ENCODE results near the gene DEAF1. TPM values are rescaled to one million over a fixed set of nuclear protein-coding genes. Genes with fewer than 3 reads are reported as not detected.

The DEAF1 gene
- total and polyA plus RNA-seq, 10 of the 15 experiments (the other 5 are each of a cell fraction or from before 2014, with no cell fraction given): 0.68 to 51.3 (median 25.9) TPM

GRCh38 chr11:714436-714835 is 19.4 kb upstream of the DEAF1 start:
- no peaks in the 10 kb centered on the region for H3K79me2 ChIP-seq (ENCODE audit: control insufficient read depth, insufficient read depth, low read length)
- DNase-seq (ENCODE audit: low read depth, low spot score): no peak
- H3K36me3 ChIP-seq (ENCODE audit: control insufficient read depth in 2 of 2, insufficient read depth in 2 of 2, low read length in 1 of 2): no peaks in the 10 kb centered on the region
- 80% methylated on average over 6 of the region's 6 CpGs for WGBS (ENCODE audit: insufficient coverage, insufficient replicate concordance, low lambda C conversion rate, missing lambda C conversion rate)
- H3K9me3 ChIP-seq (replicated peaks; ENCODE audit: control insufficient read depth, insufficient read depth, low read length): no peaks in the 10 kb centered on the region; the same call in 2 of the 3 replicates
- no peak for ATAC-seq
- H3K4me2 ChIP-seq (ENCODE audit: control insufficient read depth, insufficient read depth): no peak overlapping the region
- H2AFZ ChIP-seq (ENCODE audit: control insufficient read depth, low read depth, low read length): no peak overlapping the region
- in situ Hi-C loops (cut with MboI) (loop anchor here (5.0 kb wide), 1 partner anchor 157 kb away; no protein-coding TSS in a partner anchor), intact Hi-C loops (cut with micrococcal nuclease; ENCODE audit: unreplicated experiment) (no loop called here)
- no peak overlapping the region for H3K4me3 ChIP-seq
- H3K4me1 ChIP-seq (ENCODE audit: control insufficient read depth, insufficient read depth, low read length): no peaks in the 10 kb centered on the region
- H3K9ac ChIP-seq (ENCODE audit: control insufficient read depth, insufficient read depth, low read length): no peak overlapping the region
- H3K27me3 ChIP-seq (replicated peaks in 1 of 2; ENCODE audit: control insufficient read depth in 2 of 2, insufficient read depth in 2 of 2, low read length in 1 of 2): no peaks in the 10 kb centered on the region
- SMC1A ChIA-PET (ENCODE audit: uncharacterized antibody, unreplicated experiment): no interaction called here
- CTCF ChIA-PET: no interaction called here
- no peak overlapping the region for H3K27ac ChIP-seq (ENCODE audit: control insufficient read depth, insufficient read depth)
- FAIRE-seq: no peak
- no peaks in the 10 kb centered on the region for H4K20me1 ChIP-seq (ENCODE audit: control insufficient read depth, insufficient read depth)
- no TSS peak for BruUV-seq (replicated peaks)
- TF ChIP-seq REST (IDR thresholded peaks at IDR 0.05; ENCODE audit: low read depth, low read length): no peak
- POLR2A ChIA-PET: no interaction called here
- RAD21 ChIA-PET (ENCODE audit: unreplicated experiment): no interaction called here

DNA sequence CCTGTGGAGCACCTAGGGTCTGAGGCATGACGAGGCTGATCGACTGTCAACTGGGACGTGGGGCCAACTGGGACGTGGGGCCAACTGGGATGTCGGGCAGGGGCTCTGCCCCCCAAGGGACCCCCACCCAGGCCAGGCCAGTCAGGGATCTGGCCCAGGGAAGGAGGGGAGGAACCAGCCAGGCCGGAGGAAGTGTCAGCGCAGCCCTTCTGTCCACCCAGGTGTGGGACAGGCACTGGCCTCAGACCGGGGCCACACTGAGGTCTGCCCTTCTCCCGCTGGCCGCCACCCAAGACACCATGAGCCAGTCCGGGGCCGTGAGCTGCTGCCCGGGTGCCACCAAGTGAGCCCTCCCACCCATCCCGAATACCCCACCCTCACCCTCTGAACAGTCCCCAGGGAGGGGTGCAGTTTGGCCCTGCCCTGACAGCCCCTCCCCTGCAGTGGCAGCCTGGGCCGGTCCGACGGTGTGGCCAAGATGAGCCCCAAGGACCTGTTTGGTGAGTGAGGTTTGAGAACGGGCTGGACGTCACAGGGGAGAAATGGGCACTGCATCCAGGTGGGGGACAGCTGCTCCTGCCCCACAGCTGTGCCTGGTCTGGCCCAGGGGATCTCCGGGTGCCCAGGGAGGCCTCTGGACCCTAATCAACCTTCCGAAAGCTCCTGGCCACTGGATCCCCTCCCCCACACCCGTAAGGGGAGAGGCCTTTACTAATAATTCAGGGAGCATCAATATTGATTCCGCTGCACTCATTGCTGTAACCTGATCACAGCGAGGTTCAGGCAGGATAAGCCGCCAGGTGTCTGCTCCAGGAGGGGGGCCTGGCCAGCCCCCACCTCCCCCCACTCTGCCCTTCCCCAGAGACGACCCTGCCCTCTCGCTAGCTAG is 14.3 kb upstream of the DEAF1 start:
- no peak overlapping the region for H3K9ac ChIP-seq (ENCODE audit: control insufficient read depth, insufficient read depth, low read length)
- ATAC-seq: no peak
- no peaks in the 10 kb centered on the region; a peak in 1 of 4 replicates for H3K27me3 ChIP-seq (replicated peaks in 1 of 2; ENCODE audit: control insufficient read depth in 2 of 2, insufficient read depth in 2 of 2, low read length in 1 of 2)
- WGBS (ENCODE audit: insufficient coverage, insufficient replicate concordance, low lambda C conversion rate, missing lambda C conversion rate): 44% methylated on average over 27 of the region's 27 CpGs
- H3K4me2 ChIP-seq (ENCODE audit: control insufficient read depth, insufficient read depth): no peak overlapping the region
- no peak for FAIRE-seq
- in situ Hi-C loops (cut with MboI) (no loop called here), intact Hi-C loops (cut with micrococcal nuclease; ENCODE audit: unreplicated experiment) (no loop called here)
- no peak overlapping the region for H3K4me3 ChIP-seq
- no peak overlapping the region for H3K27ac ChIP-seq (ENCODE audit: control insufficient read depth, insufficient read depth)
- no peaks in the 10 kb centered on the region for H3K4me1 ChIP-seq (ENCODE audit: control insufficient read depth, insufficient read depth, low read length)
- ChIA-PET RAD21 (ENCODE audit: unreplicated experiment) (no interaction called here), POLR2A (no interaction called here), SMC1A (ENCODE audit: uncharacterized antibody, unreplicated experiment) (no interaction called here), CTCF (interaction anchor here (1.4 kb wide), 1 partner anchor 13 kb away, joined by 5 read pairs; no protein-coding TSS in a partner anchor)
- no peaks in the 10 kb centered on the region for H4K20me1 ChIP-seq (ENCODE audit: control insufficient read depth, insufficient read depth)
- BruUV-seq (replicated peaks): no TSS peak
- H3K9me3 ChIP-seq (replicated peaks; ENCODE audit: control insufficient read depth, insufficient read depth, low read length): no peaks in the 10 kb centered on the region
- no peaks in the 10 kb centered on the region for H3K79me2 ChIP-seq (ENCODE audit: control insufficient read depth, insufficient read depth, low read length)
- no peak overlapping the region for H2AFZ ChIP-seq (ENCODE audit: control insufficient read depth, low read depth, low read length)
- DNase-seq (ENCODE audit: low read depth, low spot score): no peak
- no peaks in the 10 kb centered on the region for H3K36me3 ChIP-seq (ENCODE audit: control insufficient read depth in 2 of 2, insufficient read depth in 2 of 2, low read length in 1 of 2)
- TF ChIP-seq, protein P1, sequence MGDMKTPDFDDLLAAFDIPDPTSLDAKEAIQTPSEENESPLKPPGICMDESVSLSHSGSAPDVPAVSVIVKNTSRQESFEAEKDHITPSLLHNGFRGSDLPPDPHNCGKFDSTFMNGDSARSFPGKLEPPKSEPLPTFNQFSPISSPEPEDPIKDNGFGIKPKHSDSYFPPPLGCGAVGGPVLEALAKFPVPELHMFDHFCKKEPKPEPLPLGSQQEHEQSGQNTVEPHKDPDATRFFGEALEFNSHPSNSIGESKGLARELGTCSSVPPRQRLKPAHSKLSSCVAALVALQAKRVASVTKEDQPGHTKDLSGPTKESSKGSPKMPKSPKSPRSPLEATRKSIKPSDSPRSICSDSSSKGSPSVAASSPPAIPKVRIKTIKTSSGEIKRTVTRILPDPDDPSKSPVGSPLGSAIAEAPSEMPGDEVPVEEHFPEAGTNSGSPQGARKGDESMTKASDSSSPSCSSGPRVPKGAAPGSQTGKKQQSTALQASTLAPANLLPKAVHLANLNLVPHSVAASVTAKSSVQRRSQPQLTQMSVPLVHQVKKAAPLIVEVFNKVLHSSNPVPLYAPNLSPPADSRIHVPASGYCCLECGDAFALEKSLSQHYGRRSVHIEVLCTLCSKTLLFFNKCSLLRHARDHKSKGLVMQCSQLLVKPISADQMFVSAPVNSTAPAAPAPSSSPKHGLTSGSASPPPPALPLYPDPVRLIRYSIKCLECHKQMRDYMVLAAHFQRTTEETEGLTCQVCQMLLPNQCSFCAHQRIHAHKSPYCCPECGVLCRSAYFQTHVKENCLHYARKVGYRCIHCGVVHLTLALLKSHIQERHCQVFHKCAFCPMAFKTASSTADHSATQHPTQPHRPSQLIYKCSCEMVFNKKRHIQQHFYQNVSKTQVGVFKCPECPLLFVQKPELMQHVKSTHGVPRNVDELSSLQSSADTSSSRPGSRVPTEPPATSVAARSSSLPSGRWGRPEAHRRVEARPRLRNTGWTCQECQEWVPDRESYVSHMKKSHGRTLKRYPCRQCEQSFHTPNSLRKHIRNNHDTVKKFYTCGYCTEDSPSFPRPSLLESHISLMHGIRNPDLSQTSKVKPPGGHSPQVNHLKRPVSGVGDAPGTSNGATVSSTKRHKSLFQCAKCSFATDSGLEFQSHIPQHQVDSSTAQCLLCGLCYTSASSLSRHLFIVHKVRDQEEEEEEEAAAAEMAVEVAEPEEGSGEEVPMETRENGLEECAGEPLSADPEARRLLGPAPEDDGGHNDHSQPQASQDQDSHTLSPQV (IDR thresholded peaks at IDR 0.05): no peak
- TF ChIP-seq ZNF217 (IDR thresholded peaks at IDR 0.05): no peak
- no peak for TF ChIP-seq PAX8 (IDR thresholded peaks at IDR 0.05)
- TF ChIP-seq MTA3 (IDR thresholded peaks at IDR 0.05; ENCODE audit: borderline replicate concordance, low read length): no peak
- no peak for TF ChIP-seq IRF5 (IDR thresholded peaks at IDR 0.05; ENCODE audit: borderline replicate concordance)

All from GM12878 (cell line).